SK-N-SH (cell line): ENCODE results near the gene PILRB. TPM values are rescaled to one million over a fixed set of nuclear protein-coding genes. Genes with fewer than 3 reads are reported as not detected.
"Not testable (repeated sequence)": the region's sequence is repeated elsewhere in the genome, so short reads cannot be mapped to it uniquely, and the experiment has no call there.

Experiments
- CTCF ChIA-PET: fragments of 300-600, 350-600 bp; formaldehyde crosslinking; extraction: SDS; loops from one replicate; lab custom pipeline; 2021; lab: Yijun Ruan, JAX
- POLR2A ChIA-PET: fragments of 350-600 bp; sonication (Branson Sonifier 250); formaldehyde crosslinking; extraction: SDS; loops from one replicate; lab custom pipeline; 2020; ENCODE audit warnings: antibody characterized with exemption, inconsistent platforms; lab: Yijun Ruan, JAX
- DNase-seq: peaks from one replicate; pipeline ENCODE4 v3.0.0; 2012
- H2AFZ ChIP-seq: fragments of 200-600 bp; sonication (generic); 2 replicates; pipeline ENCODE4 v1.8.1; 2016; ENCODE audit warnings: antibody characterized with exemption, mild to moderate bottlenecking, low read depth
- H3F3A ChIP-seq: fragments of 200-600 bp; sonication (generic); replicated peaks from 2 replicates; pipeline ENCODE3; 2016; ENCODE audit warnings: antibody characterized with exemption, mild to moderate bottlenecking; ENCODE audit not compliant: insufficient read depth
- H3K27ac ChIP-seq, 2 experiments: fragments of 200-500 bp in 1 of 2; fragments of 200-600 bp in 1 of 2; sonication (Bioruptor generic) in 1 of 2; sonication (generic), shearing (Covaris generic) in 1 of 2; 2 replicates each; pipeline versions ENCODE4 v1.5.1 to v1.6.1; 2014 to 2016; ENCODE audit warnings: low read depth in 2 of 2, inconsistent platforms in 1 of 2, low read length in 1 of 2, mild to moderate bottlenecking in 1 of 2, mixed read lengths in 1 of 2
- H3K27me3 ChIP-seq: fragments of 200-600 bp; sonication (generic), shearing (Covaris generic); 2 replicates; pipeline ENCODE4 v1.6.1; 2016; ENCODE audit warnings: mixed run types; ENCODE audit not compliant: insufficient read depth
- H3K36me3 ChIP-seq, 2 experiments: fragments of 200-500 bp in 1 of 2; fragments of 200-600 bp in 1 of 2; sonication (Bioruptor generic) in 1 of 2; sonication (generic) in 1 of 2; replicated peaks in 1 of 2; 2 replicates each; pipeline versions ENCODE3 to v1.5.1; 2014 to 2016; ENCODE audit warnings: low read length in 1 of 2, mild to moderate bottlenecking in 1 of 2; ENCODE audit not compliant: insufficient read depth in 2 of 2, control insufficient read depth in 1 of 2
- H3K4me1 ChIP-seq, 2 experiments: fragments of 200-500 bp in 1 of 2; fragments of 200-600 bp in 1 of 2; sonication (Bioruptor generic) in 1 of 2; sonication (generic), shearing (Covaris generic) in 1 of 2; 2 replicates each; pipeline versions ENCODE4 v1.5.1 to v1.6.1; 2014 to 2016; ENCODE audit warnings: low read depth in 1 of 2, low read length in 1 of 2, mixed run types in 1 of 2; ENCODE audit not compliant: insufficient read depth in 2 of 2, control insufficient read depth in 1 of 2
- H3K4me2 ChIP-seq: fragments of 200-600 bp; sonication (generic), shearing (Covaris generic); 2 replicates; pipeline ENCODE4 v1.6.1; 2017; ENCODE audit warnings: mixed run types
- H3K4me3 ChIP-seq, 2 experiments: fragments of 200-500 bp in 1 of 2; fragments of 200-600 bp in 1 of 2; sonication (Bioruptor generic) in 1 of 2; sonication (generic), shearing (Covaris generic) in 1 of 2; 2 replicates each; pipeline versions ENCODE4 v1.5.1 to v1.8.1; 2014 to 2016; ENCODE audit warnings: low read depth in 2 of 2, inconsistent platforms in 1 of 2, low read length in 1 of 2, mild to moderate bottlenecking in 1 of 2, mixed read lengths in 1 of 2, moderate library complexity in 1 of 2
- H3K79me2 ChIP-seq: fragments of 200-600 bp; sonication (generic); 2 replicates; pipeline ENCODE4 v1.8.1; 2017; ENCODE audit warnings: mild to moderate bottlenecking; ENCODE audit not compliant: insufficient read depth
- H3K9ac ChIP-seq: fragments of 200-600 bp; sonication (generic); 2 replicates; pipeline ENCODE4 v1.6.1; 2017; ENCODE audit warnings: mixed run types
- H3K9me2 ChIP-seq: fragments of 200-600 bp; sonication (generic); 2 replicates; pipeline ENCODE4 v1.6.1; 2017; ENCODE audit warnings: mixed run types
- H3K9me3 ChIP-seq: fragments of 200-600 bp; sonication (generic); 2 replicates; pipeline ENCODE4 v1.6.1; 2017; ENCODE audit warnings: mixed run types, mild to moderate bottlenecking, moderate library complexity
- H4K20me1 ChIP-seq: fragments of 200-600 bp; sonication (generic); 2 replicates; pipeline ENCODE4 v1.6.1; 2017; ENCODE audit warnings: mild to moderate bottlenecking, mixed run types; ENCODE audit not compliant: insufficient read depth
- CHD2 ChIP-seq: fragments of 150-350 bp; IDR thresholded peaks from 2 replicates; pipeline ENCODE4 v1.6.1; 2018; ENCODE audit warnings: low read length; ENCODE audit not compliant: partially characterized antibody
- ELF1 ChIP-seq: IDR thresholded peaks from 2 replicates; pipeline ENCODE4 v1.4.0; 2012
- FOXM1 ChIP-seq: IDR thresholded peaks from 2 replicates; pipeline ENCODE4 v1.4.0; 2012; ENCODE audit warnings: low read depth, mild to moderate bottlenecking
- GABPA ChIP-seq: IDR thresholded peaks from 2 replicates; pipeline ENCODE4 v1.4.0; 2012; ENCODE audit warnings: low read depth, mild to moderate bottlenecking
- MAX ChIP-seq: IDR thresholded peaks from 2 replicates; pipeline ENCODE4 v1.4.0; 2012; ENCODE audit warnings: low read depth
- MXI1 ChIP-seq: IDR thresholded peaks from 2 replicates; pipeline ENCODE4 v1.6.1; 2012; ENCODE audit warnings: mild to moderate bottlenecking, low read depth, low read length, improper control_type of control experiment
- NRF1 ChIP-seq: IDR thresholded peaks from 2 replicates; pipeline ENCODE4 v1.6.1; 2012; ENCODE audit warnings: low read depth, mild to moderate bottlenecking, low read length
- POLR2AphosphoS5 ChIP-seq: IDR thresholded peaks from 2 replicates; pipeline ENCODE4 v1.6.1; 2012; ENCODE audit warnings: low read depth, low read length
- RFX5 ChIP-seq: IDR thresholded peaks from 2 replicates; pipeline ENCODE4 v1.6.1; 2012; ENCODE audit warnings: mild to moderate bottlenecking, improper control_type of control experiment, low read length
- SIN3A ChIP-seq: IDR thresholded peaks from 2 replicates; pipeline ENCODE4 v1.6.1; 2012; ENCODE audit warnings: low read depth, mild to moderate bottlenecking, low read length, moderate library complexity, borderline replicate concordance
- TAF1 ChIP-seq: IDR thresholded peaks from 2 replicates; pipeline ENCODE4 v1.6.1; 2012; ENCODE audit warnings: low read depth, mild to moderate bottlenecking, low read length, moderate library complexity, borderline replicate concordance
- TCF12 ChIP-seq: IDR thresholded peaks from 2 replicates; pipeline ENCODE4 v1.4.0; 2012
- WGBS: methylation state at CpG from one replicate; pipeline ENCODE4 v1.1.6; 2017; ENCODE audit warnings: low lambda C conversion rate; 5-methylcytosine and 5-hydroxymethylcytosine counted together
- polyA plus RNA-seq, 3 experiments: library from polyadenylated mRNA; depleted of rRNA; stranded (reverse); fragments of >200 nt; gene quantifications; 2 replicates each; pipeline ENCODE4 v1.2.3, GENCODE V29; 2012
- TF ChIP-seq, protein P1 (sequence below): fragments of 150-350 bp; IDR thresholded peaks from 2 replicates; pipeline ENCODE4 v1.6.1; 2016; ENCODE audit warnings: mild to moderate bottlenecking, low read depth, low read length

The PILRB gene
- polyA plus RNA-seq, 1 of the 3 experiments (the other 2 are of a cell fraction) = 55.4 TPM

GRCh38 chr7:100326914-100327313, 31.0 kb upstream of the PILRB start:
- CTCF ChIA-PET = interaction anchor here (1.6 kb wide), 1 partner anchor 18 kb away, joined by 3 read pairs; no protein-coding TSS in a partner anchor
- H3K27ac ChIP-seq, POLR2A ChIA-PET: not testable (repeated sequence)

GRCh38 chr7:100335566-100336466, 22.1 kb upstream of the PILRB start:
- peaks cover 83% of the 10 kb centered on the region for H3K79me2 ChIP-seq
- peak; percentile 92 for DNase-seq
- not testable (repeated sequence) for H3K9me2 ChIP-seq, H3K4me1 ChIP-seq, H3K9me3 ChIP-seq, H3K27me3 ChIP-seq, H4K20me1 ChIP-seq
- ChIA-PET POLR2A (interaction anchor here (0.6 kb wide), 1 partner anchor 48 kb away, joined by 3 read pairs; no protein-coding TSS in a partner anchor), CTCF (interaction anchor here (0.8 kb wide), 1 partner anchor 205 kb away, joined by 3 read pairs; no protein-coding TSS in a partner anchor)
- H2AFZ ChIP-seq = peak overlapping the region; percentile 86
- peak overlapping the region; percentile 95 for H3K9ac ChIP-seq
- 1% methylated on average over 50 of the region's 85 CpGs for WGBS
- peaks cover 7 to 17% of the 10 kb centered on the region in 2 experiments for H3K36me3 ChIP-seq
- H3K4me3 ChIP-seq = peak overlapping the region; percentile 88 to 99
- peak overlapping the region; percentile 91 for H3K4me2 ChIP-seq
- peak overlapping the region; percentile 90 to 94 for H3K27ac ChIP-seq
- TF ChIP-seq CHD2 (peak; percentile 88), NRF1 (peak; percentile 78), POLR2AphosphoS5 (peak; percentile 99), ELF1 (peak; percentile 63), TAF1 (peak; percentile 74), MXI1 (peak; percentile 82), TCF12 (peak; percentile 2; the same call in 1 of the 2 replicates), FOXM1 (peak; percentile 17; the same call in 1 of the 2 replicates), RFX5 (peak; percentile 90), GABPA (peak; percentile 77), SIN3A (peak; percentile 21; the same call in 1 of the 2 replicates), MAX (peak; percentile 55)
- TF ChIP-seq, protein P1, sequence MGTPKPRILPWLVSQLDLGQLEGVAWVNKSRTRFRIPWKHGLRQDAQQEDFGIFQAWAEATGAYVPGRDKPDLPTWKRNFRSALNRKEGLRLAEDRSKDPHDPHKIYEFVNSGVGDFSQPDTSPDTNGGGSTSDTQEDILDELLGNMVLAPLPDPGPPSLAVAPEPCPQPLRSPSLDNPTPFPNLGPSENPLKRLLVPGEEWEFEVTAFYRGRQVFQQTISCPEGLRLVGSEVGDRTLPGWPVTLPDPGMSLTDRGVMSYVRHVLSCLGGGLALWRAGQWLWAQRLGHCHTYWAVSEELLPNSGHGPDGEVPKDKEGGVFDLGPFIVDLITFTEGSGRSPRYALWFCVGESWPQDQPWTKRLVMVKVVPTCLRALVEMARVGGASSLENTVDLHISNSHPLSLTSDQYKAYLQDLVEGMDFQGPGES = peak; percentile 33; the same call in 1 of the 2 replicates
- H3F3A ChIP-seq = peaks cover 13% of the 10 kb centered on the region

More at GRCh38 chr7:100326914-100327313, 31.0 kb upstream of the PILRB start:
- not testable (repeated sequence) for DNase-seq, H3K79me2 ChIP-seq, H3K9me2 ChIP-seq, H3K27me3 ChIP-seq, H3K9ac ChIP-seq, H3K4me3 ChIP-seq, H3K4me1 ChIP-seq, H3K9me3 ChIP-seq, H4K20me1 ChIP-seq, H3F3A ChIP-seq, H2AFZ ChIP-seq, H3K4me2 ChIP-seq
- peaks cover 5 to 20% of the 10 kb centered on the region in 2 experiments for H3K36me3 ChIP-seq
- 92% methylated on average over 10 of the region's 11 CpGs for WGBS

GRCh38 chr7:100338083-100338696, 19.7 kb upstream of the PILRB start:
- CTCF ChIA-PET = not testable (repeated sequence)
- WGBS = 80% methylated on average over 15 of the region's 15 CpGs

DNA sequence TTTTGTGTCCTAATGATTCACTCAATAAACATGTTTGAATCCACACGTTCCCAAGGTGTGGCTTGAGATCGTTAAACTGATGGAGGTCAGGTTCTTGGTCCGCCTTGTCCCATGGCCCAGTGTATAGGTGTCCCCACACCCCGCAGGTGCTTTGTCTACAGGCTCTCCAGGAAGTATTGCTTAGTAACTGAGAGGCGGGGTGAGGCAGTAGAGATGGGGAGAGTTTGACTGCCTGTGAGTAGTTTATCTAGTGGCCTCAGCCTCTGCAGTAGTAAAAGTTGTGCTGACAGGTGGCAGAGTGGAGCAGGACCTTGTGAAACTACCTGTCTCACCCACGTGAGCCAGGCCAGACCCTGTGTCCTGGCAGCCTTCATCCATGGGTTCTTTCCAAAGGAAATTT, 16.6 kb upstream of the PILRB start:
- WGBS = 73% methylated on average over 6 of the region's 6 CpGs
- H3K4me3 ChIP-seq, H3K27ac ChIP-seq, H3K9ac ChIP-seq, H3K4me2 ChIP-seq, DNase-seq, H3K9me3 ChIP-seq, H3K9me2 ChIP-seq, H2AFZ ChIP-seq, POLR2A ChIA-PET, H3K27me3 ChIP-seq: not testable (repeated sequence)
- Histone ChIP-seq H3F3A (peaks cover 25% of the 10 kb centered on the region), H3K4me1 (peaks cover 3 to 12% of the 10 kb centered on the region in 2 experiments; a peak in 2 of 4 replicates), H3K79me2 (peaks cover 89% of the 10 kb centered on the region), H3K36me3 (peaks cover 35 to 55% of the 10 kb centered on the region in 2 experiments), H4K20me1 (peaks cover 31% of the 10 kb centered on the region)
- CTCF ChIA-PET = interaction anchor here (1.2 kb wide), 1 partner anchor 69 kb away, joined by 3 read pairs; no protein-coding TSS in a partner anchor

More at GRCh38 chr7:100338083-100338696, 19.7 kb upstream of the PILRB start:
- H3K4me1 ChIP-seq, H3K27ac ChIP-seq, H3K4me3 ChIP-seq, H3K9ac ChIP-seq, POLR2A ChIA-PET, H2AFZ ChIP-seq, H3K9me2 ChIP-seq, DNase-seq, H3K9me3 ChIP-seq, H3K27me3 ChIP-seq: not testable (repeated sequence)
- peaks cover 13% of the 10 kb centered on the region for H3F3A ChIP-seq
- H3K79me2 ChIP-seq = peaks cover 91% of the 10 kb centered on the region
- peaks cover 27 to 37% of the 10 kb centered on the region in 2 experiments for H3K36me3 ChIP-seq
- H4K20me1 ChIP-seq = peaks cover 13% of the 10 kb centered on the region
- peak overlapping the region; percentile 56 for H3K4me2 ChIP-seq
